ENCODE results near the gene SPG21. TPM values are rescaled to one million over a fixed set of nuclear protein-coding genes. Genes with fewer than 3 reads are reported as not detected.

Gene SPG21
- total RNA-seq, 1 donor from 2014 or later = 76.2 TPM

DNA sequence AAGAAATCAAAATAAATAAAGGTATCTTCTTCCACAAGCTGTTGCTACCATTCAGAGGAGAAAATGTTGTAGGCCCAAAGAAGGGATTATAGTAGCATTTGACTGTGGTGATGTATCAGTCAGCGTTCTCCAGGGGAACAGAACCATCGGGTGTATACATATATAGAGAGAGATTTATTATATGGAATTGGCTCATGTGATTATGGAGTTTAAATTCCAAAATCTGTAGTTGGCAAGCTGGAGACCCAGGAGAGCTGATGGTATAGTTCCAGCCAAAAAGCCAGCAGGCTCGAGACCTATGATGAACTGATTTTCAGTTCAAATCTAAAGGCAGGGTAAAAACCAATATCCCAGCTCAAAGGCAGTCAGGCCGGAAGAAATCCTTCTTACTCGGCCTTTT, 7.4 kb upstream of the SPG21 start:
- Histone ChIP-seq H3K27ac (ENCODE audit: low read depth, low read length) (no peak overlapping the region), H3K27me3 (ENCODE audit: control insufficient read depth in 3 of 3, insufficient read depth in 3 of 3, low read length in 3 of 3) (no peaks in the 10 kb centered on the region), H3K9ac (ENCODE audit: low read depth in 1 of 3, low read length in 3 of 3) (no peak overlapping the region), H3K4me1 (ENCODE audit: control insufficient read depth in 3 of 3, insufficient read depth in 3 of 3, low read length in 3 of 3) (no peaks in the 10 kb centered on the region), H3K36me3 (ENCODE audit: control insufficient read depth in 3 of 3, insufficient read depth in 3 of 3, low read length in 3 of 3) (no peaks in the 10 kb centered on the region), H3K9me3 (ENCODE audit: control insufficient read depth in 3 of 3, low read length in 3 of 3) (no peaks in the 10 kb centered on the region), H3K4me3 (ENCODE audit: low read length in 3 of 3) (no peak overlapping the region)

- Histone ChIP-seq H3K4me3 (ENCODE audit: low read length in 3 of 3) (no peak overlapping the region), H3K27me3 (ENCODE audit: control insufficient read depth in 3 of 3, insufficient read depth in 3 of 3, low read length in 3 of 3) (no peaks in the 10 kb centered on the region), H3K9ac (ENCODE audit: low read depth in 1 of 3, low read length in 3 of 3) (no peak overlapping the region), H3K4me1 (ENCODE audit: control insufficient read depth in 3 of 3, insufficient read depth in 3 of 3, low read length in 3 of 3) (peaks cover 0 to 14% (median 2%) of the 10 kb centered on the region in 3 donors), H3K36me3 (ENCODE audit: control insufficient read depth in 3 of 3, insufficient read depth in 3 of 3, low read length in 3 of 3) (no peaks in the 10 kb centered on the region), H3K27ac (ENCODE audit: low read depth, low read length) (no peak overlapping the region), H3K9me3 (ENCODE audit: control insufficient read depth in 3 of 3, low read length in 3 of 3) (no peaks in the 10 kb centered on the region)
Measured at GRCh38 chr15:64993290-64993689, 3.6 kb upstream of the SPG21 start.

- Histone ChIP-seq H3K4me3 (ENCODE audit: low read length in 3 of 3) (no peak overlapping the region), H3K9ac (ENCODE audit: low read depth in 1 of 3, low read length in 3 of 3) (no peak overlapping the region), H3K4me1 (ENCODE audit: control insufficient read depth in 3 of 3, insufficient read depth in 3 of 3, low read length in 3 of 3) (peaks cover 0 to 14% (median 2%) of the 10 kb centered on the region in 3 donors), H3K27me3 (ENCODE audit: control insufficient read depth in 3 of 3, insufficient read depth in 3 of 3, low read length in 3 of 3) (no peaks in the 10 kb centered on the region), H3K9me3 (ENCODE audit: control insufficient read depth in 3 of 3, low read length in 3 of 3) (no peaks in the 10 kb centered on the region), H3K27ac (ENCODE audit: low read depth, low read length) (no peak overlapping the region), H3K36me3 (ENCODE audit: control insufficient read depth in 3 of 3, insufficient read depth in 3 of 3, low read length in 3 of 3) (no peaks in the 10 kb centered on the region)
Measured at GRCh38 chr15:64991536-64992135, 1.9 kb upstream of the SPG21 start.

DNA sequence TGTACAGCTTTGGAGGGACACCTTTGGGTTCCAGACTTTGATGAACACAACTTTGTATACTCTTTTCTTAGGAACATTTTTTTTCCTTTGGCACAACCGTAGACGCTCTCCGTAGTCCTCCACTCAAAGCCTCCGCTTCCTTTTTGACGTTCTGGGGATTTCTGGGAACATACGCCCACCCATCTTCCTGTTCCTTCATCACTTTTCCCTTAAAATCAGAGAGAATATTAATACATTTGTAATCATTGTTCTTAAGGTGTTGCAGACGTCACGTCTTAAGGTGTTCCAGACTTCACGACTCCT, 405 bp upstream of the SPG21 start:
- no peaks in the 10 kb centered on the region for H3K36me3 ChIP-seq (ENCODE audit: control insufficient read depth in 3 of 3, insufficient read depth in 3 of 3, low read length in 3 of 3)
- peak overlapping the region; percentile 96 to 100 (median 100) for H3K4me3 ChIP-seq (ENCODE audit: low read length in 3 of 3)
- peak overlapping the region; percentile 68 to 99 (median 89) for H3K9ac ChIP-seq (ENCODE audit: low read depth in 1 of 3, low read length in 3 of 3)
- H3K9me3 ChIP-seq (ENCODE audit: control insufficient read depth in 3 of 3, low read length in 3 of 3) = no peaks in the 10 kb centered on the region
- H3K27me3 ChIP-seq (ENCODE audit: control insufficient read depth in 3 of 3, insufficient read depth in 3 of 3, low read length in 3 of 3) = no peaks in the 10 kb centered on the region
- peaks cover 3 to 14% (median 4%) of the 10 kb centered on the region in 3 donors for H3K4me1 ChIP-seq (ENCODE audit: control insufficient read depth in 3 of 3, insufficient read depth in 3 of 3, low read length in 3 of 3)
- H3K27ac ChIP-seq (ENCODE audit: low read depth, low read length) = peak overlapping the region; percentile 94

DNA sequence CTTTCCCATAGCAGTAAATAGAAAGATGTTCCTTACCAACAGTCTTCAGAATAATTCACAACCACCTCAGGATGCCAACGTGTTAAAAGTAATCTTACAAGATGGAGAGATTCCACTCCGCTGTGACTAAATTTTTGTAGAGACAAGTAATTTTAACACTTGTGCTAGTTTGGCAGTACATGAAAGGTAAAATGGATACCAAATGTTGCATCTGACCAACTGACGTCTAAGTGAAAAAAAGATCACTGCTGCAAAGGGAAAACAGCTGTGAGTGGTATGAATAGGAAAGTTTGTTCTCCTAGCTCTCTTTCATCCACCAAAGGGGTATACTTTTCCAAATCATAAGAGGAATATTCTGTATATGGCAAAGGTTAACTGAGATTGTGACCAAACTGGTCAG, 2.6 kb downstream of the SPG21 start:
- Histone ChIP-seq H3K9ac (ENCODE audit: low read depth in 1 of 3, low read length in 3 of 3) (no peak overlapping the region), H3K36me3 (ENCODE audit: control insufficient read depth in 3 of 3, insufficient read depth in 3 of 3, low read length in 3 of 3) (peaks cover 0 to 4% (median 2%) of the 10 kb centered on the region in 3 donors), H3K27ac (ENCODE audit: low read depth, low read length) (no peak overlapping the region), H3K9me3 (ENCODE audit: control insufficient read depth in 3 of 3, low read length in 3 of 3) (no peaks in the 10 kb centered on the region), H3K4me1 (ENCODE audit: control insufficient read depth in 3 of 3, insufficient read depth in 3 of 3, low read length in 3 of 3) (peaks cover 3 to 14% (median 5%) of the 10 kb centered on the region in 3 donors), H3K4me3 (ENCODE audit: low read length in 3 of 3) (no peak overlapping the region), H3K27me3 (ENCODE audit: control insufficient read depth in 3 of 3, insufficient read depth in 3 of 3, low read length in 3 of 3) (no peaks in the 10 kb centered on the region)

DNA sequence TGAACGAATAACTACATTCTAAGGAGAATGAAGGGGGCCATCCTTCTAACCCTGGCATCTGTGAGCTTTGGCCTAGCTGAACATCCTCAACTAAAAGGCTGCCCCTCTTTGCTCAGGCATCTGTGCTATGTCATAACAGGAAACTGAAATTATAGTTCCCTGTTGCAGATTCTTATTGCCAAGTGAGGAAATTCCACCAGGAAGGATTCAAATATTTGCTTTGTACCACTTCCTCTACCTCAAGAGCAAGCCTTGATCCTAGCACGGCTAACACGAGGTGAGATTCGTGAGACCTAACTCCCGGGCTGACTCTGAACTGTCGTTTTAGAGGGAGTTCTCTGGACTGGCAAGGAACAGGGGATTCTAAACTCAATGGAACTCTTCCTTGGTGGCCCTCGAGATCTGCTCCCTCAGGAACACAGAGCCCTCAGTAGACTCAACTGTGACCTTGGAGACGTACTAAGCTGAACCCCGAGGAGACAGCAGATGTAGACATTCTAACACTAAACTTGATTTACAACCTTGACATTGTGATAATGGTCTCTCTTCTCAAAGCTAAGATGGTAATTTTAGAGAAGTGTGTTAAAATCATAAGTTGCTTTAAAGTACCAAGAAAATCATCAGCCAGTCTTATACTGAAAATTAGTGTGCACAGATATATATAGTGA, 4.2 kb downstream of the SPG21 start:
- H3K27ac ChIP-seq (ENCODE audit: low read depth, low read length) = no peak overlapping the region
- H3K4me3 ChIP-seq (ENCODE audit: low read length in 3 of 3) = no peak overlapping the region
- peak overlapping the region in 1 of 3 donors; percentile 48 for H3K9ac ChIP-seq (ENCODE audit: low read depth in 1 of 3, low read length in 3 of 3)
- peaks cover 2 to 4% (median 3%) of the 10 kb centered on the region in 3 donors for H3K36me3 ChIP-seq (ENCODE audit: control insufficient read depth in 3 of 3, insufficient read depth in 3 of 3, low read length in 3 of 3)
- no peaks in the 10 kb centered on the region for H3K9me3 ChIP-seq (ENCODE audit: control insufficient read depth in 3 of 3, low read length in 3 of 3)
- peaks cover 3 to 13% (median 9%) of the 10 kb centered on the region in 3 donors for H3K4me1 ChIP-seq (ENCODE audit: control insufficient read depth in 3 of 3, insufficient read depth in 3 of 3, low read length in 3 of 3)
- H3K27me3 ChIP-seq (ENCODE audit: control insufficient read depth in 3 of 3, insufficient read depth in 3 of 3, low read length in 3 of 3) = no peaks in the 10 kb centered on the region

DNA sequence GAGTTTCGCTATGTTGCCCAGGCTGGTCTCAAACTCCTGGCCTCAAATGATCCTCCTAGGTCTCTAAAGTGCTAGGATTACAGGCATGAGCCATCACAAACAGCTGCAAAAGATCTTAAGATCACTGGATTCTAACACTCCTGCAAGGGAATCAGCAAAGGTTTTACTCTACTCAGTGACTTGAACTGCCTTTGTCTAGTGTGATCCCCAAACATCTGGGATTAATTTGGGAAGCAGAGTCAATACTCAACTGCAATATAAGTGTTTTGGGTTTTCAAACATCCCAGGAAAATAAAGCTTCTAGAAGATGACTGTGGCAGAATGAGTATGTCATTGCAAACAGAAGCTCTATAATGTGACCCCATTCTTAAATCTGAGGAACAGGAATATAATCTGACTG, 7.2 kb downstream of the SPG21 start:
- H3K27ac ChIP-seq (ENCODE audit: low read depth, low read length) = no peak overlapping the region
- no peaks in the 10 kb centered on the region for H3K9me3 ChIP-seq (ENCODE audit: control insufficient read depth in 3 of 3, low read length in 3 of 3)
- H3K4me3 ChIP-seq (ENCODE audit: low read length in 3 of 3) = no peak overlapping the region
- no peak overlapping the region for H3K9ac ChIP-seq (ENCODE audit: low read depth in 1 of 3, low read length in 3 of 3)
- peaks cover 0 to 6% (median 3%) of the 10 kb centered on the region in 3 donors for H3K4me1 ChIP-seq (ENCODE audit: control insufficient read depth in 3 of 3, insufficient read depth in 3 of 3, low read length in 3 of 3)
- H3K27me3 ChIP-seq (ENCODE audit: control insufficient read depth in 3 of 3, insufficient read depth in 3 of 3, low read length in 3 of 3) = no peaks in the 10 kb centered on the region
- peaks cover 14 to 19% (median 17%) of the 10 kb centered on the region in 3 donors for H3K36me3 ChIP-seq (ENCODE audit: control insufficient read depth in 3 of 3, insufficient read depth in 3 of 3, low read length in 3 of 3)

DNA sequence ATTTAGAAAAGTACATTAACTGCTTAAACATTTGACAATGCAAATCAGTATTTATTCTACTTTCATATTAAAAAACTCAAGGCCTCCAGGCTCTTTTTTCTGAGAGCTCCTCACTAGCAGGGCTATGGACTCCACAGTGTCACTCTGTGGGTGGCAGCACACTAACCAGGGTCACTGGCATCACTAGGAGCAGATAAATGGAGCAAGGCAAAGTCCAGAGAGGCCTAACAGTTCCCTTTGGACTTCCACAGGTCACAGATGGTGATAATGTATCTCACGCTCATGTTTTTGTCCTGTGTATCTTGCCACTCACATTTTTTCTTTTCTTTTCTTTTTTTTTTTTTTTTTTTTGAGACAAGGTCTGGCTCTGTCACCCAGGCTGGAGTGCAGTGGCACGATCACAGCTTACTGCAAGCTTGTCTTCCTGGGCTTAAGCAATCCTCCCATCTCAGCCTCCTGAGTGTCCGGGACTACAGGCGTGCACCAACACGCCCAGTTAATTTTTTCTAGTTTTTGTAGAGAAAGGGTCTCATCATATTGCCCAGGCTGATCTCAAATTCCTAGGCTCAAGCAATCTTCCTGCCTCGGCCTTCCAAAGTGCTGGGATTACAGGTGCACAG, 7.8 kb downstream of the SPG21 start:
- peaks cover 0 to 6% (median 3%) of the 10 kb centered on the region in 3 donors for H3K4me1 ChIP-seq (ENCODE audit: control insufficient read depth in 3 of 3, insufficient read depth in 3 of 3, low read length in 3 of 3)
- H3K36me3 ChIP-seq (ENCODE audit: control insufficient read depth in 3 of 3, insufficient read depth in 3 of 3, low read length in 3 of 3) = peaks cover 14 to 23% (median 23%) of the 10 kb centered on the region in 3 donors
- H3K9ac ChIP-seq (ENCODE audit: low read depth in 1 of 3, low read length in 3 of 3) = peak overlapping the region in 2 of 3 donors; percentile 16 to 33
- no peak overlapping the region for H3K27ac ChIP-seq (ENCODE audit: low read depth, low read length)
- no peaks in the 10 kb centered on the region for H3K9me3 ChIP-seq (ENCODE audit: control insufficient read depth in 3 of 3, low read length in 3 of 3)
- H3K4me3 ChIP-seq (ENCODE audit: low read length in 3 of 3) = no peak overlapping the region
- no peaks in the 10 kb centered on the region for H3K27me3 ChIP-seq (ENCODE audit: control insufficient read depth in 3 of 3, insufficient read depth in 3 of 3, low read length in 3 of 3)

GRCh38 chr15:64979252-64979710, 10.4 kb downstream of the SPG21 start:
- H3K9ac ChIP-seq (ENCODE audit: low read depth in 1 of 3, low read length in 3 of 3) = no peak overlapping the region
- H3K27me3 ChIP-seq (ENCODE audit: control insufficient read depth in 3 of 3, insufficient read depth in 3 of 3, low read length in 3 of 3) = no peaks in the 10 kb centered on the region
- H3K27ac ChIP-seq (ENCODE audit: low read depth, low read length) = no peak overlapping the region
- no peak overlapping the region for H3K4me3 ChIP-seq (ENCODE audit: low read length in 3 of 3)
- H3K36me3 ChIP-seq (ENCODE audit: control insufficient read depth in 3 of 3, insufficient read depth in 3 of 3, low read length in 3 of 3) = peaks cover 17 to 36% (median 32%) of the 10 kb centered on the region in 3 donors
- no peaks in the 10 kb centered on the region for H3K9me3 ChIP-seq (ENCODE audit: control insufficient read depth in 3 of 3, low read length in 3 of 3)
- peaks cover 0 to 3% (median 0%) of the 10 kb centered on the region in 3 donors for H3K4me1 ChIP-seq (ENCODE audit: control insufficient read depth in 3 of 3, insufficient read depth in 3 of 3, low read length in 3 of 3)

DNA sequence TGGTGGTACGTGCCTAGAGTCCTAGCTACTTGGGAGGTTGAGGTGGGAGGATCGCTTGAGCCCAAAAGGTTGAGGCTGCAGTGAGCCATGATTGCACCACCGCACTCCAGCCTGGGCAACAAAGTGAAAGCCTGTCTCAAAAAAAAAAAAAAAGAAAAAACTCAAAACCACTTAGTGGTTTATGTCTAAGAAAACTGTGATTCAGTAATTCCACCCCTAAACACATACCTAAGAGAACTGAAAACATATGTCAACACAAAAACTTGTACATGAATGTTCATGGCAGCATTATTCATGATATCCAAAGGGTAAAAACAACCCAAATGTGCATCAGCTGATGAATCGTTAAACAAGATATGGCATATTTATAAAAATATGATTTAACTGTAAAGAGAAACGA, 14.3 kb downstream of the SPG21 start:
- Histone ChIP-seq H3K27me3 (ENCODE audit: control insufficient read depth in 3 of 3, insufficient read depth in 3 of 3, low read length in 3 of 3) (no peaks in the 10 kb centered on the region), H3K9ac (ENCODE audit: low read depth in 1 of 3, low read length in 3 of 3) (no peak overlapping the region), H3K27ac (ENCODE audit: low read depth, low read length) (no peak overlapping the region), H3K9me3 (ENCODE audit: control insufficient read depth in 3 of 3, low read length in 3 of 3) (no peaks in the 10 kb centered on the region), H3K4me3 (ENCODE audit: low read length in 3 of 3) (no peak overlapping the region), H3K4me1 (ENCODE audit: control insufficient read depth in 3 of 3, insufficient read depth in 3 of 3, low read length in 3 of 3) (no peaks in the 10 kb centered on the region), H3K36me3 (ENCODE audit: control insufficient read depth in 3 of 3, insufficient read depth in 3 of 3, low read length in 3 of 3) (peaks cover 18 to 52% (median 43%) of the 10 kb centered on the region in 3 donors)

Data from skeletal muscle tissue (tissue), 4 donors.